Body of pancreas (tissue), 4 donors: Measurements from ENCODE around the gene PDE4D. TPM values are rescaled to one million over a fixed set of nuclear protein-coding genes. Genes with fewer than 3 reads are reported as not detected.

Experiments
- ATAC-seq: fragments of 150-250 bp; one replicate; pipeline ENCODE4 v1.9.1; 2016
- DNase-seq, 4 donors: peaks; one replicate each; pipeline ENCODE4 v3.0.0-alpha.2; 2019
- H3K27ac ChIP-seq, 4 donors: fragments of 200-600 bp; sonication (generic); 1 replicate in 3 of 4; 2 replicates in 1 of 4; pipeline versions ENCODE4 v1.5.1 to v1.6.1; 2016 to 2019; ENCODE audit warnings: mild to moderate bottlenecking in 1 of 4, mixed read lengths in 1 of 4, moderate library complexity in 1 of 4
- H3K27me3 ChIP-seq, 2 donors: fragments of 200-600 bp; sonication (generic); one replicate each; pipeline ENCODE4 v1.6.0; 2016; ENCODE audit warnings: mild to moderate bottlenecking in 1 of 2
- H3K36me3 ChIP-seq, 2 donors: fragments of 200-600 bp; sonication (generic); replicated peaks in 1 of 2; 2 replicates each; pipeline ENCODE4 v1.5.1; 2016; ENCODE audit warnings: low read depth in 2 of 2; ENCODE audit not compliant: insufficient read depth in 1 of 2
- H3K4me1 ChIP-seq: fragments of 200-600 bp; sonication (generic); one replicate; pipeline ENCODE4 v1.6.0; 2016
- H3K4me3 ChIP-seq, 2 donors: fragments of 200-600 bp; sonication (generic); 1 replicate in 1 of 2; 2 replicates in 1 of 2; pipeline ENCODE4 v1.5.1; 2016 to 2019
- H3K9me3 ChIP-seq, 3 donors: fragments of 200-600 bp; sonication (generic); 1 replicate in 2 of 3; 2 replicates in 1 of 3; pipeline ENCODE4 v1.5.1; 2016
- POLR2A ChIP-seq, 3 donors: fragments of 450-650 bp; IDR thresholded peaks; one replicate each; pipeline ENCODE4 v1.6.1; 2016; ENCODE audit warnings: antibody characterized with exemption in 3 of 3, mild to moderate bottlenecking in 2 of 3
- WGBS, 2 donors: methylation state at CpG; one replicate each; pipeline ENCODE4 v1.1.5; 2017; 5-methylcytosine and 5-hydroxymethylcytosine counted together
- intact Hi-C: fragments of 100-400 bp; cut with DNase I; formaldehyde crosslinking; loops from one replicate; pipeline ENCODE4 v1.15.1; 2023
- total RNA-seq, 2 donors: library from RNA; depleted of rRNA; stranded (reverse); fragments of >200 nt; gene quantifications; one replicate each; pipeline ENCODE4 v1.1.0, GENCODE V29; 2016
- TF ChIP-seq, protein P1 (sequence below), 7 experiments: fragments of 450-650 bp in 4 of 7; fragments of 200-600 bp in 3 of 7; sonication (generic) in 3 of 7; IDR thresholded peaks; one replicate each; pipeline ENCODE4 v1.5.1; 2016 to 2019; ENCODE audit warnings: antibody characterized with exemption in 7 of 7

The PDE4D gene
- total RNA-seq, 2 donors from 2014 or later = 8.6 to 9.2 TPM

- no peak overlapping the region for H3K4me3 ChIP-seq
- H3K9me3 ChIP-seq = no peaks in the 10 kb centered on the region
- H3K27me3 ChIP-seq = no peaks in the 10 kb centered on the region
- ATAC-seq (no peak), DNase-seq (no peak)
- 89 to 94% methylated on average over 2 of the region's 2 CpGs for WGBS, 2 donors
- intact Hi-C loops = no loop called here
- H3K27ac ChIP-seq = no peak overlapping the region
- no peaks in the 10 kb centered on the region for H3K4me1 ChIP-seq
- peaks cover 0 to 2% of the 10 kb centered on the region in 2 donors for H3K36me3 ChIP-seq
- TF ChIP-seq, protein P1, sequence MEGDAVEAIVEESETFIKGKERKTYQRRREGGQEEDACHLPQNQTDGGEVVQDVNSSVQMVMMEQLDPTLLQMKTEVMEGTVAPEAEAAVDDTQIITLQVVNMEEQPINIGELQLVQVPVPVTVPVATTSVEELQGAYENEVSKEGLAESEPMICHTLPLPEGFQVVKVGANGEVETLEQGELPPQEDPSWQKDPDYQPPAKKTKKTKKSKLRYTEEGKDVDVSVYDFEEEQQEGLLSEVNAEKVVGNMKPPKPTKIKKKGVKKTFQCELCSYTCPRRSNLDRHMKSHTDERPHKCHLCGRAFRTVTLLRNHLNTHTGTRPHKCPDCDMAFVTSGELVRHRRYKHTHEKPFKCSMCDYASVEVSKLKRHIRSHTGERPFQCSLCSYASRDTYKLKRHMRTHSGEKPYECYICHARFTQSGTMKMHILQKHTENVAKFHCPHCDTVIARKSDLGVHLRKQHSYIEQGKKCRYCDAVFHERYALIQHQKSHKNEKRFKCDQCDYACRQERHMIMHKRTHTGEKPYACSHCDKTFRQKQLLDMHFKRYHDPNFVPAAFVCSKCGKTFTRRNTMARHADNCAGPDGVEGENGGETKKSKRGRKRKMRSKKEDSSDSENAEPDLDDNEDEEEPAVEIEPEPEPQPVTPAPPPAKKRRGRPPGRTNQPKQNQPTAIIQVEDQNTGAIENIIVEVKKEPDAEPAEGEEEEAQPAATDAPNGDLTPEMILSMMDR (IDR thresholded peaks at IDR 0.05) = no peak
- no peak for TF ChIP-seq POLR2A (IDR thresholded peaks at IDR 0.05)
These were observed 923.7 kb downstream of the PDE4D start for GRCh38 chr5:58969795-58970194.

DNA sequence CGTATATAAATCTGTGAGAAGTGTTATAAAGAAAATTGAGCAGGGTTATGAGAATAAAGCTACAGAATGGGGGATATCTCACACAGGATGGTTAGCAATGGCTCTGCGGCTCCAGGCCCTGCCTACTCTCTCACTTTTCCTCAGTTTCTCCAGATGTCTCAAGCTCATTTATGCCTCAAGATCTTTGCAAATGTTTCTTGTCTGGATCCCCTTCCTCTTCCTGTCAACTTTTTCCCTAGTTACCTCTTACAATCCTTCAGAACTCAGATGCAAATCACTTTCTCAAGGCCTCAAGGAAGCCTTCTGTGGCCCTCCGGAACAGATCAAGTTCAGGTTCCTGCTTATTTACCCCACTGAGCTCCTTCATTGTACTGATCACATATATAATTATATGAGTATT is 924.3 kb downstream of the PDE4D start:
- Histone ChIP-seq H3K4me1 (no peaks in the 10 kb centered on the region), H3K27ac (no peak overlapping the region), H3K9me3 (no peaks in the 10 kb centered on the region), H3K4me3 (no peak overlapping the region), H3K27me3 (no peaks in the 10 kb centered on the region), H3K36me3 (peaks cover 0 to 2% of the 10 kb centered on the region in 2 donors)
- TF ChIP-seq POLR2A (IDR thresholded peaks at IDR 0.05) = no peak
- TF ChIP-seq, protein P1 (IDR thresholded peaks at IDR 0.05) = no peak
- 82 to 86% methylated on average over 3 of the region's 3 CpGs for WGBS, 2 donors
- intact Hi-C loops = no loop called here
- ATAC-seq = no peak
- DNase-seq = no peak

GRCh38 chr5:58968350-58968749 is 925.2 kb downstream of the PDE4D start:
- no peak overlapping the region for H3K27ac ChIP-seq
- 84 to 93% methylated on average over 3 of the region's 3 CpGs for whole genome bisulfite sequencing, 2 donors
- intact Hi-C loops = no loop called here

GRCh38 chr5:58967597-58968281 is 925.8 kb downstream of the PDE4D start:
- ATAC-seq = no peak
- H3K4me3 ChIP-seq = no peak overlapping the region
- intact Hi-C loops = no loop called here
- no peak for DNase-seq
- H3K4me1 ChIP-seq = no peaks in the 10 kb centered on the region
- H3K27me3 ChIP-seq = no peaks in the 10 kb centered on the region
- H3K9me3 ChIP-seq = no peaks in the 10 kb centered on the region
- 94 to 96% methylated on average over 2 of the region's 2 CpGs for WGBS, 2 donors
- no peak overlapping the region for H3K27ac ChIP-seq
- no peaks in the 10 kb centered on the region for H3K36me3 ChIP-seq
- TF ChIP-seq, protein P1 (IDR thresholded peaks at IDR 0.05) = no peak
- TF ChIP-seq POLR2A (IDR thresholded peaks at IDR 0.05) = no peak

More at GRCh38 chr5:58968350-58968749, 925.2 kb downstream of the PDE4D start:
- no peaks in the 10 kb centered on the region for H3K4me1 ChIP-seq
- DNase-seq = no peak
- no peak for ATAC-seq
- H3K36me3 ChIP-seq = peaks cover 0 to 2% of the 10 kb centered on the region in 2 donors
- TF ChIP-seq, protein P1 (IDR thresholded peaks at IDR 0.05) = no peak
- TF ChIP-seq POLR2A (IDR thresholded peaks at IDR 0.05) = no peak
- no peaks in the 10 kb centered on the region for H3K27me3 ChIP-seq
- H3K4me3 ChIP-seq = no peak overlapping the region
- no peaks in the 10 kb centered on the region for H3K9me3 ChIP-seq
